NAMALWA (cell line): Measurements from ENCODE around the gene ATP11A.
"Not testable (repeated sequence)": the region's sequence is repeated elsewhere in the genome, so short reads cannot be mapped to it uniquely, and the experiment has no call there.

ENCODE experiments used
- DNase-seq: peaks from one replicate; pipeline ENCODE4 v3.0.0-alpha.2; 2015; ENCODE audit warnings: low spot score

ATP11A gene

DNA sequence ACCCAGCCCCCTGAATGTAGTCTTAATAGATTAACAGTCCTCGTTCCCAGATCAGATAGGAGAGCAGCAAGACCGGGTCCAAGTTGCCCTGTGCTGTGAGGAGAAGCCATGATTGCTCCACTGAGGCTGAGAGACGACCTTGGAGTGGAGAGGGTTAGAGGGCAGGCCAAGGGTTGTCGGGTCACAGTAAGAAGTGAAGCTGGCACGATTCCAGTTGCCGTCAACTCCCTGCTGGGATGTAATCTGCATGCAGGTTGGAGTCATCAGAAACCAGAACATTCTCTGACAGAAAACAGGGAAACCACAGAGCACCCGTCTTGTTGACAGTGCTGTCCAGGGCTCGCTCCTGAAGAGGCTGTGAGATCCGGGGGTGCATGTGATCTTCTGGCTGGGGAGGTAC is 19.0 kb upstream of the ATP11A start:
- DNase-seq, result no peak

DNA sequence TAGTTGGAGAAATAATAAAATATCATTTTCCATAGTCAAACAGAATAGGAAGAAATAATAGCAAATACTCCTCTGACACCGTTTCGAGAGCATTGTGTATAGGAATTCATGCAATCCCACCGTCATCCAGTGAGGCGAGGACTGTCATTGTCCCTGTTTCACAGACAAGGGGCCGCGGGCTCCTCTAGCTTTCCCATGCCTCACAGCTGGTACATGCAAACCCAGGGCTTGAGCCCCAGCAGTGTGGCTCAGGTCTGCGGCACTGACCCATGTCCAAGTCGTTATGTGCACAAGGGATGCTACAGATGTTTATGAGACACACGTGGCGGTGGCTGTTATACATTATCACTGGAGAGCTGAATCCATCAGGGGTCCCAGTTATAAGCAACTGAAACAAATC is 18.5 kb upstream of the ATP11A start:
- DNase-seq, result no peak

DNA sequence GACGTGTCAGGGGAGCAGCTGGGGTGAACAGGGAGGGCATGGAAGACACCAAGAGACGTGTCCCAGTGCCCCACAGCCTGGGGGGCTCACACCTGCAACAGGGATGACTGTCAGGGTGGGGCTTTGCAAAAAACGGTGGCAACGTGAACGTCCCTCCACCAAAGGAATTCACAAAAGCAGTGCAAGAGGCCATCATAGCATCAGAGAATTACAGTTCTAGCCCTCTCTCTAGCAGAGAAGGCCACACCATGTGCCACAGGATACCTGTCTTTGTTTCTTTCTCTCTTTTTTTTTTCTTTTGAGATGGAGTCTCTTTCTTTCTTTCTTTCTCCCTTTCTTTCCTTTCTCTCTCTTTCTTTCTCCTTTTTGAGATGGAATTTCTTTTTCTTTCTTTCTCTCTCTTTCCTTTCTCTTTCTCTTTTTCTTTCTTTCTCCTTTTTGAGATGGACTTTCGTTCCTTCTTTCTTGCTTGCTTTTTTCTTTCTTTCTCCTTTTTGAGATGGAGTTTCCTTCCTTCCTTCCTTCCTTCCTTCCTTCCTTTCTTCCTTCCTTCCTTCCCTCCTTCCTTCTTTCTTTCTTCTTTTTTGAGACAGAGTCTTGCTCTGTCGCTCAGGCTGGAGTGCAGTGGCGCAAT is 17.1 kb upstream of the ATP11A start:
- DNase-seq, result no peak

DNA sequence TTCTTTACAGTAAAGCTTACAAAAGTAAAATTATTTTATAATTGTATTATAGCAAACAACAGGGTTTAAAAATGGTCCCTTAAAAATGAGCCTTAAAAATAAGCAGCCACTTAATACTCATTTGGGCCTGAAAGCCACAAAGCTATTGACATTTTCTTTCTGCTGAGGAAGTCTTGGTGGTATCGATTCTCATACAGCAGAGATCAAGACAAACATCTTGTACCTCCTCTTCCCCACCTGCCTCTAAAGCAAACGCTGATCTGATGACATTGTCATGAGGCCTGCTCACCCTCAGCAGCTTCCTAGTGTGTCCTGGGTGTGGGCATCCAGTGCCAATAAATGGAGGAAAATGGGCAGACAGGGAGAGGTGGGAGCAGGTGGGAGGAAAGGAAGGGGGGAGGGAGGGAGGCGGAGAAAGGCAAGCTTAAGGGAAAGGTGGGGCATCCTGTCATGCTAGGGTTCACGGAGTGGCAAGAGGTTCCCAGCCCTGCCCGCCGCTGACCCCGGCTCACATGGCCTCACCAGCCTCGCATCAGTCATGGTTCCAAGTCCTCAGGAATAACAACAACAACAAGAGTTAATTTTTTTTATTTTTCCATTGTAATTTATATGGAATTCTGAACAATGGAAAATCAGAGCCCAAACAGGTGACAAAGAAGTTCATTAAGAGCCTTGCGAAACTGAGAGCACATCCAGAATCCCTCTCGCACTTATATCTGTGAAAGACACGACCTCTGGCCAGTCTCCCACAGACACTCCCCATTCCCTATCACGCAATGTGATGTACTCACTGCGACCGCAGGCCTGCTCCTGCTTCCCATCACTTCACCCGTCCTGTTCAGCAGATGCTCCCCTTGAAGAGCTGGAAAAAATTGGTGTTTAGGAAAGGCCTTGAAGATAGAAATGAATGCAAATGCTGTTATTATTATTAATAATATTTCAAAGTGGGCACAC is 15.1 kb upstream of the ATP11A start:
- no peak for DNase-seq

DNA sequence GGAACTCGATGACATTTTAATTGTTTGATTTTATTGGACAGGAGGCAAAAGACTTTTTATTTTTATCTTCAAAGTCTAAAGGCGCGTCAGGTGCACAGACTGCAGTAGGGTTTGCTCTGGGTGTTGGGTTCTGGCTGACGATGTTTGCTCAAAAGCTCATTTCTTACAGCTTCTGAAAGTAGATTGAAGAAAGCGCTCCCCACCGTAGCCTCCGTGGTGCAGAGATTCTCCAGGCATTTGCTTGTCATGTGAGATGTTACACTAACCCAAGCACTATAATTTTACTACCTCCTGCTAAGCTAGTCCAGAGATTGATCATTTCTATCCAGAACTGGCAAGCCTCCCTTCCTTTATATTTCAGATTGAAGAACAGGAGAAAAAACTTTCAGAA is 14.5 kb upstream of the ATP11A start:
- no peak for DNase-seq

DNA sequence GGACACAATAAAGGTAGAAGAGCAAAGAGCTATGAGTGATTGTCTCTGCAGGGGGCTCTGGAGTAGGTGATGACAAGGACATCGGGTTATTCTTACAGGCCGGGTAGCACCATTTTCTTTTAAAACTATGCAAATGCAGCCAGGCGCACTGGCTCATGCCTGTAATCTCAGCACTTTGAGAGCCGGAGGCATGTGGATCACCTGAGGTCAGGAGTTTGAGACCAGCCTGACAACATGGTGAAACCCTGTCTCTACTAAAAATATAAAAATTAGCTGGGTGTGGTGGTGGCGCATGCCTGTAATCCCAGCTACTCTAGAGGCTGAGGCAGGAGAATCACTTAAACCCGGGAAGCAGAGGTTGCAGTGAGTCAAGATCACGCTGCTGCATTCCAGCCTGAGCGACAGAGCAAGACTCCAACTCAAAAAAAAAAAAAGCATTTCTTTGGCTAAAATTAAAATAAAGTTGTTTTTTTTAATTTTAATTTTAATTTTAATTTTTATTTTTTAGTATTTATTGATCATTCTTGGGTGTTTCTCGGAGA is 12.3 kb upstream of the ATP11A start:
- DNase-seq, result not testable (repeated sequence)

DNA sequence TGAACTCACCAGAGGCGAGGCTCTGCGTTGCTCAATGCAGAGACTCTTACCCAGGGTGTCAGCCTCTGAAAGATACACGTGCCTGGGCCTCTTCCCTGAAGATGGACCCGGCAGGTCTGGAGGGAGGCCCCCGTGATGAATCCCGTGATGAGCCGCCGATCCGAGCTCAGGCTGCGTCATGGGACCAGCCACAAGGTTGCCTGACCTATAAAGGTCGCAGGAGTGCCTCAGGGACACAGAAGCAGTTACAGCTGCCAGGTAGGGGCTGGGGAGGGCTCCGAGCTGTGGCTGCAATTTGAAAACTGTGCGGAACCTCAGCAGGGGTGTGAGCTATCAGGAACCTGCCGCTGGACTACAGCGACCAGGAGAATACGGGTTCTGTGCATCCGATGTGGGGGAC is 10.5 kb upstream of the ATP11A start:
- DNase-seq, result no peak

DNA sequence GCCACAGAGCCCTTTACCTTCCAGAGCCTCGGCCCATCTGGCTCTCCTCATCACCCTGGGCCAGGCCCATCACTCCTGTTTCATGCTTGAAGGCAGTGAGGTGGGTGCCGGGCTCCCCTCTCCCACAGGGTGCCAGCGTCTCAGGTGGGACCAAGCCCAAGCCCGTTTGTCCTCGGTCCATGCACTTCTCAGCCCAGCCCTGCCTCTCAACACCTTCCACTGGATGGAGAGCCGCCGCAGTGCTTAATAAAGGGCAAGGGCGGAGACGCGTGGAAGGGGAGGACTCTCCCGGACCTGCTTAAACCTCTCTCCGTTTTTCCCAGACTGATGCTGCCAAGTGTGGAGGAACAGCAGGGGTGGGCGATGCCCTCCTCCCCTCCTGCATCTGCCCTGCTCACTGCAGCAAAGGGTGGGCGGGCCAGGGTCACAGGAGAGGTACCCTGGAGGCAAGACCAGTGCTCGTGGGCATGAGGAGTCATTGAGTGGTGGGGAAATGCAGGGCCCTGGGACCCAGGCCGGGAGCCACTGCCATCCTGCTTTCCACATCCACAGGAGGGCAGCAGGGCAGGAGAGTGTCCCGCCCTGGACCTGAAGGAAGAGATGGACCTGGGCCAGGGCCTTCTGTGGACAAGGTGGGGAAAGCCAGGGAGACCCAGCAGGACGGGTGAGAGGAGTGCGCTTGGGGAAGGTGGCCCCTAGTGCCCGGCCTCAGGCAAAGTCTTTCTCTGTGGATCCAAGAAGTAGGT is 9.7 kb upstream of the ATP11A start:
- DNase-seq, result no peak

DNA sequence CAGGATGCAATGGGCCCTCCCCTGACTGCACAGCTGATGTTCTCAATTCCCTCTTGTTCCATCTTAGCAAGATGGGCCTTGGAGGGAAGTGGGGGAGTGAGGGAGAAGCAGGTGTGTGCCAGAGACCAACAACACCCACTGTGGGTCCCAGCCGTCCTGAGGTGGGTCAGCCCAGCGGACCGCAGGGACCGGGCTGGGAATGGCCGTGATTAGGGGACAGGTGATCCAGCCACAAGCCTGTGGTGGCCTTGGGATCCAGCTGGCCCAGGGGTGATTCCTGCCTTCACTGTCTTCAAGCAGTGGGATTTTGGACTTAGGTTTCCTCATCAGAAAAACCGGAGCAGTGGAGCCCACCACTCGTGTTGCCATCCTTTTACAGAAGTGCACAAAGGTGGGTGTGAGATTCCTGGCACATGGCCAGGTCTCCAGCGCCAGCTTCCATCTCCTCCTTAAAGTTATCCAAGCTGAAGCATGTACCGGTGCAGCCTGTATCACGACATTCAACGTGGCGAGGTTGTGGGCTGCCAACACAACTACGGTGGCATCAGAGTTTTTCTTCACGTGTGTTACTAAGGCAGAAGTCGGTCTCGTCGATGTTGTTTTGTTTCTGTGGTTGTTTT is 9.0 kb upstream of the ATP11A start:
- no peak for DNase-seq

DNA sequence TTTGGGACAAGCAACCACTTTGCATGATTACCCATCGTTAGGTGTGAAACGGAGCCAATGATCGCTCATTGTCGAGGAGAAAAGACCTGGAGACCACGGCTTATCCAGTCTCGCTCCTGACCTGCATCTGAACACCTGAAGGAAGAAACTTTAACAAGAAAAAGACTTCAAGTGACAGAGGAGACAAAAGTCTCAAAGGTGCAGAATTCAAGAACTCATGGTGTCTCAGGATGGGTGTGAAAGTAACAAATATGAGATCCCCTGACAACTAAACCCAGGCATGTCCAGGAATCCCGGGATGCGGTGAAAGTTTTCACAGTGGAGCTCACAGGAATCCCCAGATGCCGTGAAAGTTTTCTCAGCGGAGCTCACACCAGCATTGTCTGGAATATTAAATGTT is 6.3 kb upstream of the ATP11A start:
- no peak for DNase-seq

DNA sequence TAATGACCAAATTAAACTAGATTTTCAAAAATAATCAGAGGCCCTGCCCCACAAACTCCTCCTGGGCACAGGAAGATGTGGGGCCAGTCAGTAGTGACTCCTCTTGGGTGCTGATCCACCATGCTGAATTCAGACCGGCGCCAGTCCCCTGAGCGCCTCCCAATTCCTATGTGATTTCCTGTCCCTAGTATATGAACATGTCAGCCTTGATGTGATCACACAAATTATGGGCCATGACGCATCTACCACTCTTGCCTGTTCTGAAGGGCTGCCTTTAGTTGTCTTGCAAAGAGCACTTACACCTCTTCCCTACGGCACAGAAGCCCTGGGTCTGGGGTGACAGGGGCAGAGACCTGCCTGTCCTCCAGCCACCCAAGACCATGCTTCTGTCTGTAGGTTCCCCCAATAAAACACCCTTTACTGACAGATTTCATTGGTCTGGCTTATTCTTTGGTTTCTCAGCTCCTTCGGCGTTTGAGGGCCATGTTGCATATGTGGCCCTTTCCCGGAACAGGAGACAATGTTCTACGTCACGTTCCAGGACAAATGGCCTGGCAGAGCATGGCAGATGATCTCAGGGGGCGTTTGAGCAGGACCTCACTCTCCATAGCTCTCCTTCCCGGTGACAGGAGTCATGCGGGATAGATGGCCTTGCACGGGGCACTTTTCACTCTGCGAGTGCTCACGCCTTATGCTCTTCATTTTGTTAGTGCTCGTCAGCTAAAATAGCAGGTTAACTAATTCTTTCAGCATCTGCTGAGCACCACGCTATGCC is 5.6 kb upstream of the ATP11A start:
- DNase-seq, result no peak

DNA sequence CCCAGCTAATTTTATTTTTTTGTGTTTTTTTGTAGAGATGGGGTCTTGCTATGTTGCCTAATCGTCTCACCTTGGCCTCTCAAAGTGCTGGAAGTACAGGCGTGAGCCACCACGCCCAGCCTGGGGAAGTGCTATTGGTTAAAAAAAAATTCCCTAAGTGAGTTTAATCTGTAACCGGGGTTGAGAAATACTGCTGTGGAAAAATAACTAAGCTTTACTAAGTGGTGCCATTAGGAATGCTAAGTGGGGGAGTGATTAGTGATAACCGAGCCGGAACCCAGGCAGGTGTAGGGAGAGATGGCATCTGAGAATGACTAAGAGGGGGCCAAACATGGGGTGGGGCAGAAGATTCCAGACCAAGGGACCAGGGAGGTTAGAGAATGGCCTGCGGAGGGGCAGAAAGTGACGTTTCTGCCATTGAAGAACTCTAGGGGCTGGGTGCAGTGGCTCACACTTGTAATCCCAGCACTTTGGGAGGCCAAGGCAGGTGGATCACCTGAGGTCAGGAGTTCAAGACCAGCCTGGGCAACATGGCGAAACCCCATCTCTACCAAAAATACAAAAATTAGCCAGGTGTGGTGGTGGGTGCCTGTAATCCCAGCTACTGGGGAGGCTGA is 4.5 kb upstream of the ATP11A start:
- DNase-seq, result not testable (repeated sequence)

DNA sequence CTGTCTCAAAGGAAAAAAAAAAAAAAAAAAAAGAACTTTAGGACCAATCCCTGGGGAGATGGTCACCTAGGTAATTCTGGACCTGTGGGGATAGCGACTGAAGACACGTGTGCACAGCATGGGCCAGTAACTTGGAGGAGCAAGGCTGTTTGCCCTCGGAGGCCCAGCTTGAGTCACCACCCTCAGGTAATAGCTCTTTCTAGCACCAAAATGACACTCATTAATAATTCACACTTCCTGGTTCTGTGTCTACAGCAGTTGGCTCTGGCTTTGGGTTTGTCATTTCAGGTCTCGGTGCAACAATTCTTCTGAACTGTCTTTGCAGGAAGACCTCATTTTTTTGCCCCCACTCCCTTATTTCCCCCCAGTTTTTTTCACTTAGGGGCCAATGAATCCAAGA is 3.9 kb upstream of the ATP11A start:
- DNase-seq, result no peak

DNA sequence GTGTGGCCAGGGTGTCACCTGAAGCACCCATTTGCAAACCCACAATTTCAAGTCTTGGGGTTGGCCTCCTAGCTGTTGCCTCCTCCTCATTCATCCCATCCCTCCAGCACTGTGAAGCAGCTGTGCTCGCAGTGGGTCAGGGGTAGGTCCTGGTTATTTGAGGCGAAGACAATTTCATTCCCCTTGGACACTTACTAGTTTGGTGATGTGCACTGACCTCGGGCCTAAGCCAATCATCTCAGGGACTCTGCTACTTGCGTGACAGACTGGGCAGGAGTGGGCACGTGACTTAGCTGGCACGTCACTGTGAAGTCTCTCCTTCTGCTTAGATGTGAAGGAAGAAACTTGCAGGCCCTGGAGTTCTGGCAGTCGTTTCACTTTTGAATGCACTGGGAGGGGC is 3.5 kb upstream of the ATP11A start:
- no peak for DNase-seq

DNA sequence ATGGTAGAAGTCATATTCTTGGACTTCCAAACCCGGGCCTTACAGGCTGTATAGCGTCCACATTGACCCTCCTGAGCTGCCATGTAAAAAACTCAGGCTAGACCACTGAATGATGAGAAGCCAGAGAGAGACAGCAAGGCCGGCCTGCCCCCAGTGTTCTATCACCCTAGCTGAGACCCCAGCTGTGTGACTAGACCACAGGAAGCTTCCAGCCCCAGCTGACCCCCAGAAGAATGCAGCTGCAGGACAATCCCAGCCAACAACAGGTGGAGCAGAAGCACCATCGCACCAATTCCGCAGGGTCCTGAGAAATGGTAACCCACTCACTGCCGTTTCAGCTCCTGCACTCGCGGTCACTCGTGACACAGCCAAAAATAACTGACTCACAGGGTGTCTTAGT is 2.9 kb upstream of the ATP11A start:
- DNase-seq, result no peak

DNA sequence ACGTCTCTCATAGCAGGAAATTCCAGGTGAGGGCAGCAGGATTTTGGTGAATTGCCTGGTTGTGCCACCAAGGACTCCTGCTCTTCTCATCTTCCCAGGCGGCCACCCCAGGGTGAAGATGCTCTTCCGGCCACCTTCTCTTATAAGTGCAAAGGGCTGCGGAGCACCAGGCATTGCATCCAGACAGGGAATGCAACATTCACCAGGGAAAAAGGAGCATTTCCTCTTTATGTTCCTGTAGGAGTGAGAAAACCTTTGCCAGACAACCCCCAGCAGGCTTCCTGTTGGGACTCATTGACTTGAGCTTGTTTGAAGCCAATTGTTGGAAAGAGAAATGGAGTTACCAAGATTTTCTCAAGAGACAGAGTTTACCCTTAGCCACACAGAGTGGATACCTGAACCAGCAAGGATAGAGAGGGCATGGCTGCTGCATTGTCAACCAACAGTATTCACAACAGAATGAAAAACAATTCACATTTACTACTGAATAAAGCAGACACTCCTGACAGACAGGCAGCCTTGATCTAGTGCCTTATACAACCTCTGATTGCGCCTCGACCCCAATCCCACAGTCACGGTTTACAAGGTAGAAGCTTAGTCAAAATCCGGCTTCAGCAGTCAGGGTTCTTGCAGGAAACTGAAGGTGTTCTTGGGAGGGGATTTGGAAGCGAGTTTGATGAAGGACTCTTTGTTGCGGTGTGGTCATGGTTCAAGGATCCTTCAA is 1.8 kb upstream of the ATP11A start:
- no peak for DNase-seq

DNA sequence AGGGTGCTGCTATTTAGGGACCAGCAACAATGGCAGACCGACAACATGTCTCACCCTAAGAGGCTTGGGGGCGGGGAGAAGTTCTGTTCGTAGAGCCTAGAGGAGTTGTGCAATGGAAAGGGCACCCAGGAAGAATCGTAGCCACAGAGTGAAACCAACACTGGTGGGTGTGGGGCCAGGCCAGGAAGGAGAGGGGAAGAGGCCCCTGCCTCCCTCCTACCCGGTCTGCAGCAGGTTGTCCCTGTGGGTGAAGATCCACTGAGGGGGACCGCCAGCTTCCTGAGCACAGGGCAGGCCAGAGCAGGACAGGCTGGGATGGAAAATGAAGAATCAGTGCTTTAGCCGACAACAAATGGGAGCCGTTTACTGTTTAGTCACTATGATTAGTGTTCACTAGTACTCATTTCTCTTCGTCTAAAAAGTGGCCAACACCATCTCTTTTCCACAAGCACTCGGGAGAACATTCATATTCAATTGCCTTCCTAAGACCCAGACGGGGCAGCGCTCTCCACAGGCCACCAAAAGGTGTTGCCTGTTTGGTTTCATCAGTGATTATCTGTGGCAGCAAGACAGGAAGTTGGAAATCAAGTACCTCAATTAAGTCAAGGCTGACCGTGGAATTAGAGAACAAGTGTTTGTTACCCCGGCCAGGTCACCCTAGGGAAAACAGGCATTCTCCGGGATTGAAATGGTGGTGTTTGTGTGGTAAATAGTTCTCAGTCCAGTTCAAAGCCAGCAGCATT is 1.1 kb upstream of the ATP11A start:
- peak; percentile 19 for DNase-seq

DNA sequence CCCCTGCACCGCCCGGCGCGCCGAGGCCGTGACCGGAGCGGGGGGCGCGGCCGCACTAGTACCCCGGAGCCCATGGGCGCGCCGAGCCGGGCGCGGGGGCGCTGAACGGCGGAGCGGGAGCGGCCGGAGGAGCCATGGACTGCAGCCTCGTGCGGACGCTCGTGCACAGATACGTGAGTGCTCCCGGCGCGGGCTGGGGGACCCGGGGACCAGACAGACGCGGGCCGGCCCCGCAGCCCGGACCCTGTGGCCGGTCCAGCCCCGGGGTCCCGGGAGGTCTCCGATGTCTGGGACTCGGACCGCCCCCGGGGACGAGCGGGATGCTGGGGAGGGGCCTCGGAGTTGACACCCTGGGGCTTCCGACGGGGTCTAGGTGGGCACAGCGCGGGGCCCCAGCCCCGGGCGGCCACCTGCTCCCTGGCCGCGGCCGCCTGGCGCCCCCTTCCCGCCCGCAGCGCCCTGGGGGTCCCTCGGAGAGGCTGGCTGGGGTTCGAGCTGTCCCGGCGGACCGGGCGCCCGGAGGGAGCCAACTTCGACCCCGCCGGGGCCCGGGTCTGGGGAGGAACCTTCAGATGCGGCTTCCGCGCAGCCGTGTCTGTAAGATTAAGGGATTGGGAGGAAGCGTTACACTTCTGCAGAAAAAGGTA is 568 bp downstream of the ATP11A start:
- peak; percentile 60 for DNase-seq

DNA sequence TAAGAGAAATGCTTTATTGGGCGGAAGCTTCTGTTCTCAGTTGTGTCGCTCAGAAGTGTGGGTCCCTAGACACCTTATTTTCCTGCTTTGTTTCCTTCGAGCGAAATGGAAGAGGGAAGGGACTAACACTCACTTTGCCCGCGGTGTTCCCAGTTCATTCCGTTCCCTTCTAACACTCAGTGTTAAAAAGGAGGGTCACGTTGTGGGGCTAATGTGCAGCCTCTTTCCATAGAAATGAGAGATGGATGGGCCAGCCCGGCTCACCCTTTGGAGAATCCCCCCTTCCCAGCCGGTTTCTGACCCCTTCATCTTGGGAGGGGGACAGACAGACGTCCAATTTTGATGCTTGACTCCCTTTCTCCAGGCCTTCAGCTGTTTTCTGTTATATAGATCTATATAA is 2.3 kb downstream of the ATP11A start:
- no peak for DNase-seq
